Iris pigment epithelial cell (primary cell): ENCODE data around the gene MOCOS.
"Not testable (repeated sequence)": the region's sequence is repeated elsewhere in the genome, so short reads cannot be mapped to it uniquely, and the experiment has no call there.

Experiments
- DNase-seq: peaks from one replicate; pipeline ENCODE4 v3.0.0-alpha.2; 2011; ENCODE audit warnings: low read depth

MOCOS gene

GRCh38 chr18:36201765-36202164 lies 14.5 kb downstream of the MOCOS start:
- DNase-seq = no peak

- no peak for DNase-seq
Measured at GRCh38 chr18:36203360-36203895, 16.1 kb downstream of the MOCOS start.

- no peak for DNase-seq
Measured at GRCh38 chr18:36205166-36205565, 17.9 kb downstream of the MOCOS start.

- DNase-seq = no peak
Measured at GRCh38 chr18:36207303-36207702, 20.0 kb downstream of the MOCOS start.

GRCh38 chr18:36207969-36208368 lies 20.7 kb downstream of the MOCOS start:
- not testable (repeated sequence) for DNase-seq

- DNase-seq = peak; percentile 3
Measured at GRCh38 chr18:36211612-36212065, 24.3 kb downstream of the MOCOS start.

- DNase-seq = peak; percentile 3
Measured at GRCh38 chr18:36212301-36213171, 25.2 kb downstream of the MOCOS start.

GRCh38 chr18:36214811-36215210 lies 27.5 kb downstream of the MOCOS start:
- no peak for DNase-seq

GRCh38 chr18:36215577-36215976 lies 28.3 kb downstream of the MOCOS start:
- no peak for DNase-seq

GRCh38 chr18:36217348-36217747 lies 30.1 kb downstream of the MOCOS start:
- DNase-seq = no peak

- DNase-seq = no peak
Measured at GRCh38 chr18:36229188-36229587, 41.9 kb downstream of the MOCOS start.

- DNase-seq = not testable (repeated sequence)
Measured at GRCh38 chr18:36240510-36240909, 53.2 kb downstream of the MOCOS start.

GRCh38 chr18:36241831-36242230 lies 54.5 kb downstream of the MOCOS start:
- DNase-seq = no peak

- DNase-seq = no peak
Measured at GRCh38 chr18:36247036-36247435, 59.7 kb downstream of the MOCOS start.

GRCh38 chr18:36249392-36249791 lies 62.1 kb downstream of the MOCOS start:
- DNase-seq = no peak

- DNase-seq = no peak
Measured at GRCh38 chr18:36250827-36251226, 63.5 kb downstream of the MOCOS start.

- DNase-seq = no peak
Measured at GRCh38 chr18:36255072-36255698, 67.9 kb downstream of the MOCOS start.

- no peak for DNase-seq
Measured at GRCh38 chr18:36256094-36256493, 68.8 kb downstream of the MOCOS start.

GRCh38 chr18:36262971-36263370 lies 75.7 kb downstream of the MOCOS start:
- DNase-seq = no peak

GRCh38 chr18:36264283-36264682 lies 77.0 kb downstream of the MOCOS start:
- DNase-seq = no peak

- peak; percentile 35 for DNase-seq
Measured at GRCh38 chr18:36265015-36265414, 77.7 kb downstream of the MOCOS start.

GRCh38 chr18:36269157-36269556 lies 81.9 kb downstream of the MOCOS start:
- DNase-seq = no peak

GRCh38 chr18:36271153-36271552 lies 83.9 kb downstream of the MOCOS start:
- no peak for DNase-seq
